NCI-H2196 (cell line): Measurements from ENCODE around the gene TKT.
A peak's percentile ranks its signal among the peaks of the same experiment; 100 is the strongest.

ENCODE experiments used
- DNase-seq: peaks from one replicate; lab custom pipeline; 2025; ENCODE audit not compliant: unreplicated experiment; lab: John Stamatoyannopoulos, UW

Gene TKT

DNA sequence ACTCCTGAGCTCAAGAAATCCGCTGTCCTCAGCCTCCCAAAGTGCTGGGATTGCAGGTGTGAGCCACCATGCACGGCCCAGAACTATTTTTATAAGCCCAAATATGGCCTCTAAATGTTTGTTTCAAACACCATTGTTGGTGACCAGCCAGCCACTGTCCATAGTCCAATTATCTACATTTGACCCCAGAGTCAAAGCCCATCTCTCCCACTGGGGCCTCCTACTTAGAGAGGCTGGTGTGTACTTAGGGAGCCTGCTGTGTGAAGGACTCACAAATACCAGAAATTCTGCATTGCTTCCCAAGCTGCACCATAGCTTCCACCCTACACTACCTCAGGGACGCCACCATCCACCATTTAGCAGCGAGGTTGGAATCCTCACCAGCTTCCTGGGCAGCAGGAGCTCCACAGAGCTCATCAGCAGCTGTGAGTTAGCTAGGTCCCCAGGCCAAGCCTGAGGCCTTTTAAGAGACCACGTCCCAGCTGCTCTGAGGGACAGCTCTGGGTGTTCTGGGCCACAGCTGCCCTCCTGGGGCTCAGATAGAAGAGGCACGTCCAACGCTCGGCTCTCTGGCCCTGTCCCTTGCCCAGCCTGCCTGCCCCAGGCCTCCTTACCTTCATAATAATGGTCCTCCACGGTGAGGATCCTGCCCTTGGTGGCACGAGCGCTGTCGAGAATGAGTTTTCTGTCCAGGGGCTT lies 29.5 kb downstream of the TKT start:
- DNase-seq: no peak

- DNase-seq: no peak
These were observed 30.2 kb downstream of the TKT start for GRCh38 chr3:53225651-53226050.

DNA sequence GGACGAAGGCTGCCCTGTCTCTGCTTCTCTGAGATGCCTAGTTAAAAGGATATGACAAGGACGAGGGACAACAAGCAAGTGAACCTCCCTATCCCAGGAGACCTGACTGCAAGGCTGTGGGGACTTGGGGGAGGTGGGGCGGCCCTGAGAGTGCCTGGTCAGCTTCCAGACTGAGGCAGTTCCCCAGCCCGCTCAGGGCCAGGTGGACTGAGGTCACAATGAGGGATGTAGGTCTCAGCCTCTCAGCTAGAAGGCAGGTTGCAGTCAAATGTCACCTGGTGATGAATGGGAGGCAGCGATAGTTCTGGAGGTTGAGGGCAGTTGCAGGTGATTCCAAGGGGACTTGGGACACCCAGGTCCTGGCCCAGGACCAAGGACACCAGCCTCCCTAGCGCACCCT lies 30.6 kb downstream of the TKT start:
- no peak for DNase-seq

- no peak for DNase-seq
These were observed 31.3 kb downstream of the TKT start for GRCh38 chr3:53224536-53224935.

GRCh38 chr3:53224026-53224425 lies 31.8 kb downstream of the TKT start:
- no peak for DNase-seq

DNA sequence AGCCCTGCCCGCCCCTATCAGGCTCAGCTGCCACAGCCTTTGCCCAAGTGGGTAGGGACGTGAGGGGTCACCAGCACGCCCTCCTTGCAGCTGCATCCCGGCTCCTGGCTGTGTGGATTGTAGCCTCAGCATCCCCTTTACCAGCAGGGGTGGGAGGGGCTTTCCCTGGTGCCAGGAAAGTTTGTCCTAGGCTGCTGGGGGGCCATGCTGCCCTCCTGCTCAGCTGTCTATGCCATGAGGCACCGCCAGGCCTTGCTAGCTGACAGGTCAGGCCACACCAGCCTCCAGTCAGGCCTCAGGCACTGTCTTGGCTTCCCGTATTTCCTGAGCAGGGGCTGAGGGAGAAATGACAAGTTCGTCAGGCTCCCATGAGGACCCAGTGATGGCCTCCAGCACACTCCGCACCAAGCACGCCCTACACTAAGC lies 32.3 kb downstream of the TKT start:
- no peak for DNase-seq

DNA sequence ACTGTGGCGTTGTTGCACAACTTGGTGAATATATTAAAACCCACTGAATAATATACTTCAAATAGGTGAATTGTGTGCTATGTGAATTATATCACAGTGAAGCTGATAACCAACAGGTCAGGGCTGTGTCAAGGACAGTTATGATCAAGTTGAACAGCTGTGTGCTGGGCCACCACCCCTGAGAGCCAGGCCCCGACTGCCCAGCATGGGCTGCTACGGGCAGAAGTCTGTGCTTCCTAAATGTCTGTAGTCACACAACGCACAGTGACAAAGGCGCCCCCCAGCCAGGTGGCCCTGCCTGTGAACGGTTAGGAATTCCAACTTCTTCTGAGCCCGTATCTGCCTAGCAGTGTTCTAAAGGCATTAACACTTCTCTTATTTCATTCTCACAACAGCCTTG lies 32.8 kb downstream of the TKT start:
- no peak for DNase-seq

DNA sequence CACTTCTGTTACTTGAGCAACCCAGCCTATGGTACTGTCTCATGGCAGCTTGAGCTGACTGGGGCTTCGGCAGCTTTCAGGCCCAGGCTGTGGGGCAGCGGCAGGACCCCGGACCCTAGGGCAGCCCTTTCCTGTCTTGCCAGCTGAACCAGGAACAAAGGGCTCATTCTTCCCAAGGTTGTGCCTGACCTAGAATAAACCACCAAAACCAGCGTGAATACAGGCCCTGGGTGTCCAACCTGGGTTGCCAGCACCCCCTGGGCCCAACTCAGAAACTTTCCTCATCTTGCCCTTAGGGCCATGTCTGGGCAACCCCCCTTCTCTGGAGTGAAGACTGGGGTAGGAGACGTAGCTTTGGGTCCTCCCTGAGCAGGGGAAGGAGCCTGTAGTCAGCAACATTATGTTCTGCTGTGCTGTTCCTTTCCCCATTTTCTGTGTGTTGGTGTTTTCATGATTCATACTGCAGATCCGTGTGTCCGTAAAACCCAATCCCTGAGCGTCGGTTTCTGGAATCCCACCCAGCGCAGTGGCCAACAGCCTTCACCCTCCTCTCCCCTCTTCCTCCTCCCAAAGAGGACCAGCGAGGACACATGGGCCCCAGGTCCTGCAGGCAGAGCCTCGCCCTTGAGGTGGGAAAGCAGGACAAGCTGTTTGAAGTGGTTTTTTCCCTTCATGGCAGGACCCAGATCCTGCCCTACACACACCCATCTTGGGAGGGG lies 33.5 kb downstream of the TKT start:
- no peak for DNase-seq

- no peak for DNase-seq
These were observed 34.0 kb downstream of the TKT start for GRCh38 chr3:53221827-53222182.

DNA sequence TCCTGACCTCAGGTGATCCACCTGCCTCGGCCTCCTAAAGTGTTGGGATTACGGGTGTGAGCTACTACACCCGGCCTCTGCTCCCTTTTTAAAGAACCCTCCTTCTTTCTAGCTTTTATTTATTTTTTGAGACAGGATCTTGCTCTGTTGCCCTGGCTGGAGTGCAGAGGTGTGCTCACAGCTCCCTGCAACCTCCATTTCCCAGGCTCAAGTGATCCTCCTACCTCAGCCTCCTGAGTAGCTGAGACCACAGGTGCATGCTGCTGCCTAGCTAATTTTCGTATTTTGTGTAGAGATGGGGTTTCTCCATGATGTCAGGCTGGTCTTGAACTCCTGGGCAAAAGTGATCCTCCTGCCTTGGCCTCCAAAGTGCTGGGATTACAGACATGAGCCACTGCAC lies 34.5 kb downstream of the TKT start:
- no peak for DNase-seq

- DNase-seq: peak; percentile 68
These were observed 35.8 kb downstream of the TKT start for GRCh38 chr3:53219895-53220483.

DNA sequence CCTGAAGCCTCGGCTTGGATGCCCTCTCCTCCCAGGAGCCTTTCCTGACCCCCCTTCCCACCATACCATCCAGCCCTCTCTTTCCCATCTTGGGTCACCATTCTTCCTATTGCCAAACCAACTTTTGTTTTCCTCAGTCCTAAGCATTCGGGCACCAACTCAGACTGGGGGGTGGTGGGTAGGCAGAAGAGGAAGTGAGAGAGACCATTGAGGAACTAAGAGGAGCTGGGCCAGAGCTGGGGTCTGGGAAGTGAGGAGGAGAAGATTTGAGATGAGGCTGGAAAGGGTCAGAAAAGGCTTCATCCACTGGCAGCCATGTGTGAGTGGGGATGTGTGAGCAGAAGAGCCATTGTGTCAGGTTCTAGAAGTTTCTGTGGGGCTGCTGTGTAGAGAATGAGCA lies 37.7 kb downstream of the TKT start:
- no peak for DNase-seq

- DNase-seq: no peak
These were observed 38.6 kb downstream of the TKT start for GRCh38 chr3:53217175-53217574.

DNA sequence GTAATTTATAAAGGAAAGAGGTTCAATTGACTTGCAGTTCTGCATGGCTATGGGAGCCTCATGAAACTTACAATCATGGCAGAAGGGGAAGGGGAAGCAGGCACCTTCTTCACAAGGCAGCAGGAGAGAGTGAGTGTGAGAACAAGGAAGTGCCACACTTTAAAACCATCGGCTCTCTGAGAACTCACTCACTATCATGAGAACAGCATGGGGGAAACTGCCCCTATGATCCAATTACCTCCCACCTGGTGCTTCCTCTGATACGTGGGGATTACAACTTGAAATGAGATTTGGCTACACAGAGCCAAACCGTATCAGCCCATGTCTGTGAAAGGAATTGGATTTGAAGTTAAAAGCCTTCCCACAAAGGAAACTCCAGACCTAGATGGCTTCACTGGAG lies 39.1 kb downstream of the TKT start:
- no peak for DNase-seq

DNA sequence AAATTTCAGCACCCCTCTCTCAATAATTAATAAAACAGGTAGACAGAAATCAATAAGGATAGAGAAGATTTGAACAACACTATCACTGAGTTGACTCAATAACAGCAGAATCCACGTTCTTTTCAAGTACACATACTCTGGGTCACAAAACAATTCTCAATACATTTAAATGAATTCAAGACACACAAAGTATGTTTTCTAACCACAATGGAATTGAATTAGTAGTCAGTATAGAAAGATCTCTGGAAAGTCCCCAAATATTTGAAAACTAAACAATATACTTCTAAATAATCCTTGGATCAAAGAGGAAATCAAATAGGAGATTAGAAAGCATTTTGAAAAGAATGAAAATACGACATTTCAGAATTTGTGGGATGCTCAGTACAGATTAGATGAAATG lies 40.0 kb downstream of the TKT start:
- DNase-seq: no peak

DNA sequence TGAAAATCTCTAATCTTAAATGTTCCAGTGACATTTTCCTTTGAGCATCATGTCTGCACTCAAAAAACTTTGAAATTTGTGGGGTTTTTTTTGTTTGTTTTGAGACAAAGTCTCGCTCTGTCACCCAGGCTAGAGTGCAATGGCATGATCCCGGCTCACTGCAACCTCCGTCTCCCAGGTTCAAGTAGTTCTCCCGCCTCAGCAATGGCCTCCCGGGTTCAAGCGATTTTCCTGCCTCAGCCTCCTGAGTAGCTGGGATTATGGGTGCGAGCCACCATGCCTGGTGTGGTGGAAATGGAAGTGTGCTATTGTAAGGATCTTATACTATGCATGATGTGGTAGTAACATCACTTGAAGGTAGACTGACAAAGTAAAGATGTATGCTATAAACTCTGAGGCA lies 42.5 kb downstream of the TKT start:
- DNase-seq: no peak

DNA sequence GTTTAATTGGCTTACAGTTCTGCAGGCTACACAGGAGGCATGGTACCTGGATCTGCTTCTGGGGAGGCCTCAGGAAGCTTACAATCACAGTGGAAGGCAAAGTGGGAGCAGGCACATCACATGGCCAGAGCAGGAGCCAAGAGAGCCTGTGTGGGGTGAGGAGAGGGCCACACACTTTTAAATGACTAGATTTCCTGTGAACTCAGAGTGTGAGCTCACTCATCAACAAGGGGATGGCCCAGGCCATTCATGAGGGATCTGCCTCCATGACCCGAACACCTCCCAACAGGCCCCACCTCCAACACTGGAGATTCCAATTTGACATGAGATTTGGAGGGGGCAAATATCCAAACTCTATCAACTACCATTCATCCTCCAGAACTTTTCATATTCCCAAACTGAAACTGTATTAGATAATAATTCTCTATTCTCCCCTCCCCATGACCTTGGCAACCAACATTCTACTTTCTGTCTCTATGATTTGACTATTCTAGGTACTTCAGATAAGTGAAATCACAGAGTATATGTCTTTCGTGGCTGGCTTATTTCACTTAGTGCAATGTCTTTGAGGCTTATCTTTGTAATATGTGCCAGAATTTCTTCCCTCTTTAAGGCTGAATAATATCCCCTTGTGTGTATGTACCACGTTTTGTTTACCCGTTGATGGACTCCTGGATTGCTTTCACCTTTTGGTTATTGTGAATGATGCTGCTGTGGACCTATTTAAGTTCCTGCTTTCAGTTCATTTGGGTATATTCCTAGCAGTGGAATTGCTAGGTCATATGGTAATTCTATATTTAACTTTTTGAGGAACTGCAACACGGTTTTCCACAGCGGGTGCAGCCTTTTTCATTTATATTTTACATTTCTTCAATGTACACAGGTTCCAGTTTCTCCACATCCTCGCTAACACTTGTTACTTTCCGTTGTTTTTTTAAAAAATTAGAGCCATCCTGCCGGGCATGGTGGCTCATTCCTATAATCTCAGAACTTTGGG lies 43.8 kb downstream of the TKT start:
- DNase-seq: no peak

GRCh38 chr3:53202331-53203015 lies 53.3 kb downstream of the TKT start:
- DNase-seq: no peak

DNA sequence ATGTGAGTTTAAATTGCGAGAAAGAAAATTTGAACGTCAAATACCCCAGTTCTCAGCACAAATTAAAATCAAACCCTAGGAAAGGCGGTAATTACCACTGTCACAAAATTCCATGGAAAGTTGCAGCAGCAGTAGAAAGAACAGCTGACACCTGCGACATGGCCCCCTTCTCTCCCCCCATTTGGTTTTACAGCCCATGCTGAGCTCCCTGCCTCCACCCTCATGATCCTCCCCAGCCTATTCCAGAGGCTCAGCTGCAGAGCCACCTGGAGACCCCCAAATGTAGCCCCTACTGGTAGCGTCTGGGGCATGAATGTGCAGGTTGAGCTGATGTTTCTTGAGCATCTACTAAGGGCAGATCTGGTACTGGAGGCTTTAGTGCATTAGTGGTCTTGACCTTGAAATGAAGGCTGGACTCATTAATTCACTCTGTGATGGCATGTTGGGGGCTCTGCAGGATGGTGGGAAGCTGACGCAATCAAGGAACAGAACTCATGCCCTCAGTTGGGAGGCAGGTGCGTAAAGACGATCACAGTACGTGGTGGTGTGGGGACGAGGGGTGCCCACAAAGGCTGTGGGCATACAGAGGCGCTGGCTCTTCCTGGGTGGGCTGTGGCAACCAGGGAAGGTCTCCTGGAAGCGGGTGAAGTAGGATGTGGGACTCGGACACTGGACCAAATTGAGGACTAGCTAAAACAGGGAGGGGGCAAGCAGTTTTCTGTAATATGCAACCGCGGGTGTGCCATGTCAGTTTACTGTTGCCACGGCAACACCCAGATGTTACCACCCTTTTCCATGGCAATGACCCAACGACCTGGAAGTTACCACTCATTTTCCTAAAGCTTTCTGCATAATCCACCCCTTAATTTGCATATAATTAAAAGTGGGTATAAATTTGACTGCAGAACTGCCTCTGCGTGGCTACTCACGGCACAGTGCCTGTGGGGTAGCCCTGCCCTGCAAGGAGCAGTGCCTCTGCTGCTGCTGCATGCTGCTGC lies 55.0 kb downstream of the TKT start:
- no peak for DNase-seq

DNA sequence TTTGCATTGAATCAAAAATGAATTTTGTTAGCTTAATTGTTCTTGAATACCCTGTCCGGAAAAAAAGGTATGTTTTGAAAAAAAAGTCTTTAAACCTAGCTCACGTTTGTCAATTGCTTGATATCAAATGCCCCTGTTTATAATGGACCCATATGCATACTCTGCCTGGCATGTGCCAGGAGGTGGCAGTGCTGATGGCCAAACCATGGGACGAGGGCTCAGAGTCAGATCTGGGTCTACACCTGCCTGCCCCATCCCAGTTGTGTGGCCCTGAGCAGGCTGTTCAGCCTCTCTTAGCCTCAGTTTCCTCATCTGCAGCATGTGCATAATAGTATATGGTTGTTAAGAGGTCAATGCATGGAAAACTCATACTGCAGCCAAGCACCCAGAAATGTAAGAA lies 56.0 kb downstream of the TKT start:
- DNase-seq: no peak
